Measurements from ENCODE around the gene RECQL. TPM values are rescaled to one million over a fixed set of nuclear protein-coding genes. Genes with fewer than 3 reads are reported as not detected.
"Not testable (repeated sequence)": the region's sequence is repeated elsewhere in the genome, so short reads cannot be mapped to it uniquely, and the experiment has no call there.

Gene RECQL
- total RNA-seq, 2 experiments from 2014 or later, result 82.1 to 86.8 TPM

GRCh38 chr12:21434699-21435098, 66.7 kb downstream of the RECQL start:
- Mint-ChIP-seq H3K27me3 (no peaks in the 10 kb centered on the region), H3K4me3 (no peak overlapping the region), H3K27ac (no peak overlapping the region), H3K36me3 (peaks cover 5% of the 10 kb centered on the region), H3K4me1 (peaks cover 16% of the 10 kb centered on the region), H3K9me3 (no peaks in the 10 kb centered on the region)
- DNase-seq (no peak), ATAC-seq (ENCODE audit: low read depth) (no peak)
- POLR2A ChIA-PET, result no interaction called here

- no peaks in the 10 kb centered on the region for H3K36me3 Mint-ChIP-seq
- no peak overlapping the region for H3K4me3 Mint-ChIP-seq
These were observed 67.9 kb downstream of the RECQL start for GRCh38 chr12:21433525-21433924.

GRCh38 chr12:21429994-21430393, 71.4 kb downstream of the RECQL start:
- H3K4me1 Mint-ChIP-seq, result no peaks in the 10 kb centered on the region
- POLR2A ChIA-PET, result no interaction called here
- no peak overlapping the region for H3K27ac Mint-ChIP-seq
- H3K27me3 Mint-ChIP-seq, result peaks cover 5% of the 10 kb centered on the region
- ATAC-seq (ENCODE audit: low read depth) (no peak), DNase-seq (no peak)
- peaks cover 4% of the 10 kb centered on the region for H3K9me3 Mint-ChIP-seq
- H3K36me3 Mint-ChIP-seq, result no peaks in the 10 kb centered on the region
- H3K4me3 Mint-ChIP-seq, result no peak overlapping the region

More at GRCh38 chr12:21433525-21433924, 67.9 kb downstream of the RECQL start:
- H3K9me3 Mint-ChIP-seq, result no peaks in the 10 kb centered on the region
- peaks cover 5% of the 10 kb centered on the region for H3K4me1 Mint-ChIP-seq
- no peak for DNase-seq
- ATAC-seq (ENCODE audit: low read depth), result no peak
- H3K27me3 Mint-ChIP-seq, result no peaks in the 10 kb centered on the region
- POLR2A ChIA-PET, result no interaction called here
- H3K27ac Mint-ChIP-seq, result no peak overlapping the region

GRCh38 chr12:21428241-21428640, 73.2 kb downstream of the RECQL start:
- DNase-seq, result no peak
- Mint-ChIP-seq H3K4me3 (no peak overlapping the region), H3K27me3 (peaks cover 5% of the 10 kb centered on the region), H3K27ac (no peak overlapping the region), H3K9me3 (peaks cover 4% of the 10 kb centered on the region), H3K4me1 (no peaks in the 10 kb centered on the region), H3K36me3 (no peaks in the 10 kb centered on the region)
- POLR2A ChIA-PET, result no interaction called here
- ATAC-seq (ENCODE audit: low read depth), result no peak

- H3K36me3 Mint-ChIP-seq; H3K4me1 Mint-ChIP-seq; ATAC-seq (ENCODE audit: low read depth); H3K4me3 Mint-ChIP-seq; POLR2A ChIA-PET; DNase-seq; H3K9me3 Mint-ChIP-seq; H3K27ac Mint-ChIP-seq: not testable (repeated sequence)
- peaks cover 12% of the 10 kb centered on the region for H3K27me3 Mint-ChIP-seq
These were observed 82.3 kb downstream of the RECQL start for GRCh38 chr12:21419009-21419699.

Other genes with a start within 250 kb of the RECQL start
- gene SLCO1A2, start 166.7 kb downstream of the RECQL start, total RNA-seq, result not detected
- not detected for gene IAPP, start 128.7 kb downstream of the RECQL start, total RNA-seq
- 10 to 100 TPM; 26.7 to 28.4 TPM for gene PYROXD1, start 64.0 kb downstream of the RECQL start, total RNA-seq
- 10 to 100 TPM; 33.2 to 38.1 TPM for gene GOLT1B, start 154 bp upstream of the RECQL start, total RNA-seq
- gene SPX, start 24.7 kb upstream of the RECQL start, total RNA-seq, result under 1 TPM; 0.11 to 0.23 TPM
- under 1 TPM; 0.14 to 0.17 TPM for gene GYS2, start 103.2 kb upstream of the RECQL start, total RNA-seq
- gene LDHB, start 156.2 kb upstream of the RECQL start, total RNA-seq, result 100 to 1,000 TPM; 911 to 954 TPM